ENCODE results near the gene RPS15.

The RPS15 gene

DNA sequence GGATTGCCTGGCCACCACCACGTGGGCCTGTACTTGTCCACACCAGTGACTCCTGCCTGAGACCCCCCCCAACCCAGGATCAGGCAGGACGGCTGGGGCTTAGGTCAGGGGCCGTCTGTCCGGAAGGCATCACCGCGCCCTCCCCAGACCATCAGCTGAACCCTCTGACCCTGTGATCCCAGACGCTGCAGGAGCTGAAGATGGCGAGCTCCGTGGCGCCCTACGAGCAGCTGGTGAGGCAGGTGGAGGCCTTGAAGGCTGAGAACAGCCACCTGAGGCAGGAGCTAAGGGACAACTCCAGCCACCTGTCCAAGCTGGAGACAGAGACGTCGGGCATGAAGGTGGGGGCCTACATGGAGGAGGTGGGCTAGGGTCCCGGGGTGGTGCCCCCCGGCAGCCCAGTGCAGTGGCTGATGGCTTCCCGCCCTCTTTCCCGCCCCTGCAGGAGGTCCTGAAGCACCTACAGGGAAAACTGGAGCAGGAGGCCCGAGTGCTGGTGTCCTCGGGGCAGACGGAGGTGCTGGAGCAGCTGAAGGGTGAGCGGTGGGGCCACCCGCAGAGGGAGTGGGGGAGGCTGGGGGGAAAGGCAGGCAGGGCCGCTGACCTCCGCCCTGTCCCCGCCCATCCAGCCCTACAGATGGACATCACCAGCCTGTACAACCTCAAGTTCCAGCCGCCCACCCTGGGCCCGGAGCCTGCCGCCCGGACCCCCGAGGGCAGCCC lies 14.8 kb downstream of the RPS15 start:
- DNase-seq (ENCODE audit: low read depth in 2 of 2) = no peak

- no peak for DNase-seq (ENCODE audit: low read depth in 2 of 2)
Measured at GRCh38 chr19:1453525-1454364, 15.5 kb downstream of the RPS15 start.

DNA sequence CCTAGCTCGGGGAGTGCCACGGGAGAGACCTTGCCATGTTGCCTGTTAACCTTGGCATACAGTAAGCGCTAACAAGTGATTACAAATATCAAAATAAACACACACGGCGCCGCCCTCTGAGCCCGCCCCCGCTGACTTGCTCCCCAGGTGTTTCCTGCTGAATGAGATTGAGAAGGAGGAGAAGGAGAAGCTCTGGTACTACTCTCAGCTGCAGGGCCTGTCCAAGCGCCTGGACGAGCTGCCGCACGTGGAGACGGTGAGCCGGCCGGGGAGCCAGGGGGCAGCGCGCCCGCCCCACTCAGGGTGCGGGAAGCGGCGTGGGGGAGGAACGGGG lies 16.8 kb downstream of the RPS15 start:
- DNase-seq (ENCODE audit: low read depth in 2 of 2) = no peak

DNA sequence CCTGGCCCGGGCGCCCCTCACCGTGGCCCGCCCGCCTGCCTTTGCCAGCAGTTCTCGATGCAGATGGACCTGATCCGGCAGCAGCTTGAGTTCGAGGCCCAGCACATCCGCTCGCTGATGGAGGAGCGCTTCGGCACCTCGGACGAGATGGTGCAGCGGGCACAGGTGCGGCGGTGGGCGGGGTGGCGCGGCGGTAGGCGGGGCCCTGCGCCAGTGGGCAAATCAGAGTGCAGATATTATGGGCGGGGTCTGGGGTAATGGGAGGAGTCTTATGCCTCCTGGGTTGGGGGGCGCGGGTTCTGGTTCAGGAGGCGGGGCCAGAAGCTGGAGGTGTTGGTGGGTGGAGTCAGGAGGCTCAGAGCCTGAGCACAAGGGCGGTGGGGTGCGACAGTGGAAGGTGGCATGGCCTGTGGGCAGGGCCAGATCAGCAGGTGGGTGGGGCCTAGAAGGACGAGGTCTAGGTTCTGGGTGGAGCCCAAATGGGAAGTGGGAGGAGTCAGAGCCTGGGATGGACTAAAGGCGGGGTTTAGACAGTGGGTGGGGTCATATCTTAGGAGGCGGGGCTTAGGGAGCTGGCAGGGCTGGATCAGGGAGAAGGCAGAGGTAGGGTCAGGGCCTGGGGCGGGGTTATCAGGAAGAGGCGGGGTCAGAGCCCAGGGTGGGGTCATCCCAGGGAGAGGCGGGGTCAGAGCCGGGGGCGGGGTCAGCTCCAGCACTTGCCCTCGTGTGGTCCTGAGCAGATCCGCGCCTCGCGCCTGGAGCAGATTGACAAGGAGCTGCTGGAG lies 17.3 kb downstream of the RPS15 start:
- no peak for DNase-seq (ENCODE audit: low read depth in 2 of 2)

GRCh38 chr19:1456121-1456900 lies 18.1 kb downstream of the RPS15 start:
- DNase-seq (ENCODE audit: low read depth in 2 of 2) = no peak

DNA sequence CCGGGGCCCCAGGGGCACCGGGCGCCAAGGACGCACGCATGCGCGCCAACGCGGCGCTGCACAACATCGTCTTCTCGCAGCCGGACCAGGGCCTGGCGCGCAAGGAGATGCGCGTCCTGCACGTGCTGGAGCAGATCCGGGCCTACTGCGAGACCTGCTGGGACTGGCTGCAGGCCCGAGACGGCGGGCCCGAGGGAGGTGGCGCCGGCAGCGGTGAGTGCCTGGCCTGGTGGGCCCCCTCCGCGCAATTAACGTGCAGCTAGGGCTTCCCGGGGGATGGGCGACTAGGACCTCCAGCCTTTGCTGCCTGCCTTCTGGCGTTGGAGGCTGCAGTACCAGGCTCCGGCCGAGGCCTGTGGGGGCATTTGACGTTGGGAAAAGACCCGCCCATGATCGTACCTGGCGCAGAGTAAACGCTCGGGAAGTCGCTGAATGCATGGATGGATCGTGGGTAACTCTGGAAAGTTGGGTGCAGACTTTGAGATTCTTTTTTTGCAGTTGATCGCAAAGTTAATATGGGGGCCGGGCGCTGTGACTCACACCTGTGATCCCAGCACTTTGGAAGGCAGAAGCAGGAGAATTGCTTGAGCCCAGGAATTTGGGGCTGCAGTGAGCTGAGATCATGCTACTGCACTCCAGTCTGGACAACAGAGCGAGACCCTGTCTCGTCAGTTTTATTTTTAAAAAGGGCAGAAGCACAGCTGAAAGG lies 19.0 kb downstream of the RPS15 start:
- DNase-seq (ENCODE audit: low read depth in 2 of 2) = no peak

- no peak for DNase-seq (ENCODE audit: low read depth in 2 of 2)
Measured at GRCh38 chr19:1457892-1458291, 19.7 kb downstream of the RPS15 start.

- DNase-seq (ENCODE audit: low read depth in 2 of 2) = no peak
Measured at GRCh38 chr19:1459479-1459878, 21.3 kb downstream of the RPS15 start.

- DNase-seq (ENCODE audit: low read depth in 2 of 2) = no peak
Measured at GRCh38 chr19:1460033-1460995, 22.1 kb downstream of the RPS15 start.

- no peak for DNase-seq (ENCODE audit: low read depth in 2 of 2)
Measured at GRCh38 chr19:1461862-1462261, 23.7 kb downstream of the RPS15 start.

- no peak for DNase-seq (ENCODE audit: low read depth in 2 of 2)
Measured at GRCh38 chr19:1465191-1466016, 27.2 kb downstream of the RPS15 start.

DNA sequence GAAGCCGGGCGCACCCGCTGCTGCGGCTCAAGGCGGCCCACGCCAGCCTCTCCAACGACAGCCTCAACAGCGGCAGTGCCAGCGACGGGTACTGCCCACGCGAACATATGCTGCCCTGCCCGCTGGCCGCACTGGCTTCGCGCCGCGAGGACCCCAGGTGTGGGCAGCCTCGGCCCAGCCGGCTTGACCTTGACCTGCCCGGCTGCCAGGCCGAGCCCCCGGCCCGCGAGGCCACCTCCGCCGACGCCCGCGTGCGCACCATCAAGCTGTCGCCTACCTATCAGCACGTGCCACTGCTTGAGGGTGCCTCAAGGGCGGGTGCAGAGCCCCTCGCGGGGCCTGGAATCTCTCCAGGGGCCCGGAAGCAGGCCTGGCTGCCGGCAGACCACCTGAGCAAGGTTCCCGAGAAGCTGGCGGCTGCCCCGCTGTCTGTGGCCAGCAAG lies 27.8 kb downstream of the RPS15 start:
- DNase-seq (ENCODE audit: low read depth in 2 of 2) = no peak

- DNase-seq (ENCODE audit: low read depth in 2 of 2) = no peak
Measured at GRCh38 chr19:1466461-1467214, 28.4 kb downstream of the RPS15 start.

- no peak for DNase-seq (ENCODE audit: low read depth in 2 of 2)
Measured at GRCh38 chr19:1467215-1467489, 29.0 kb downstream of the RPS15 start.

GRCh38 chr19:1467490-1468273 lies 29.5 kb downstream of the RPS15 start:
- no peak for DNase-seq (ENCODE audit: low read depth in 2 of 2)

DNA sequence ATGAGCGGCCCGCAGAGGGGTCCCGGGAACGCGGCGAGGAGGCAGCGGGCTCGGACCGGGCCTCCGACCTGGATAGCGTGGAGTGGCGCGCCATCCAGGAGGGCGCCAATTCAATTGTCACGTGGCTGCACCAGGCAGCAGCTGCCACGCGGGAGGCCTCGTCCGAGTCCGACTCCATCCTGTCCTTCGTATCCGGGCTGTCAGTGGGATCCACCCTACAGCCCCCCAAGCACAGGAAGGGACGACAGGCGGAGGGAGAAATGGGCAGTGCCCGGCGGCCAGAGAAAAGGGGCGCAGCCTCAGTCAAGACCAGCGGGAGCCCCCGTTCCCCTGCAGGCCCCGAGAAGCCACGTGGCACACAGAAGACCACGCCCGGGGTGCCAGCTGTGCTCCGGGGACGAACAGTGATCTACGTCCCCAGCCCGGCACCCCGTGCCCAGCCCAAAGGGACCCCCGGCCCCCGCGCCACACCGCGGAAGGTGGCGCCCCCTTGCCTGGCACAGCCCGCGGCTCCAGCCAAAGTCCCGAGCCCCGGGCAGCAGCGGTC lies 30.2 kb downstream of the RPS15 start:
- DNase-seq (ENCODE audit: low read depth in 2 of 2) = no peak

- no peak for DNase-seq (ENCODE audit: low read depth in 2 of 2)
Measured at GRCh38 chr19:1468821-1469254, 30.6 kb downstream of the RPS15 start.
